Neural cell (in vitro differentiated cells): ENCODE measurements around the gene PTPN3. TPM values are rescaled to one million over a fixed set of nuclear protein-coding genes. Genes with fewer than 3 reads are reported as not detected.

ENCODE experiments used
- H2AFZ ChIP-seq: fragments of 200-600, 300-800 bp; sonication (generic), shearing (Covaris generic); 2 replicates; pipeline ENCODE4 v1.6.0; 2014; ENCODE audit warnings: low read depth, mild to moderate bottlenecking, antibody characterized with exemption, low read length, moderate library complexity
- H3F3A ChIP-seq: fragments of 200-600 bp; shearing (Covaris generic); 2 replicates; pipeline ENCODE4 v1.6.1; 2016; ENCODE audit warnings: mild to moderate bottlenecking, moderate library complexity, mixed read lengths, antibody characterized with exemption, low read length; ENCODE audit not compliant: insufficient read depth, poor library complexity, severe bottlenecking
- H3K27ac ChIP-seq: fragments of 200-600, 300-800 bp; sonication (generic), shearing (Covaris generic); 2 replicates; pipeline ENCODE4 v1.5.1; 2014; ENCODE audit warnings: mild to moderate bottlenecking, low read length, moderate library complexity
- H3K27me3 ChIP-seq: fragments of 300-800, 200-600 bp; sonication (generic), shearing (Covaris generic); 2 replicates; pipeline ENCODE4 v1.6.0; 2014; ENCODE audit warnings: mild to moderate bottlenecking, low read depth, low read length, moderate library complexity; ENCODE audit not compliant: insufficient read depth
- H3K36me3 ChIP-seq: fragments of 300-800, 200-600 bp; sonication (generic), shearing (Covaris generic); 2 replicates; pipeline ENCODE4 v1.5.1; 2014; ENCODE audit warnings: mild to moderate bottlenecking, antibody characterized with exemption, low read length, moderate library complexity; ENCODE audit not compliant: insufficient read depth
- H3K4me2 ChIP-seq: fragments of 300-800, 200-600 bp; sonication (generic), shearing (Covaris generic); 2 replicates; pipeline ENCODE4 v1.6.0; 2014; ENCODE audit warnings: mild to moderate bottlenecking, low read length
- H3K4me3 ChIP-seq: fragments of 300-800, 200-600 bp; sonication (generic), shearing (Covaris generic); 2 replicates; pipeline ENCODE4 v1.5.1; 2014; ENCODE audit warnings: mild to moderate bottlenecking, low read length, moderate library complexity
- H3K79me2 ChIP-seq: fragments of 200-600 bp; shearing (Covaris generic); replicated peaks from 2 replicates; pipeline ENCODE4 v1.6.0; 2014; ENCODE audit warnings: mild to moderate bottlenecking, low read length, moderate library complexity; ENCODE audit not compliant: insufficient read depth
- H3K9ac ChIP-seq: fragments of 300-800, 200-600 bp; sonication (generic), shearing (Covaris generic); 2 replicates; pipeline ENCODE4 v1.6.1; 2016; ENCODE audit warnings: mild to moderate bottlenecking, low read length, mixed read lengths
- H3K9me2 ChIP-seq: fragments of 200-600 bp; shearing (Covaris generic); 2 replicates; pipeline ENCODE4 v1.6.1; 2016; ENCODE audit warnings: mild to moderate bottlenecking, low read length, mixed read lengths; ENCODE audit not compliant: insufficient read depth
- H3K9me3 ChIP-seq: fragments of 200-600, 300-800 bp; sonication (generic), shearing (Covaris generic); 2 replicates; pipeline ENCODE4 v1.6.1; 2016; ENCODE audit warnings: mild to moderate bottlenecking, mixed run types, low read length, moderate library complexity, mixed read lengths
- H4K20me1 ChIP-seq: fragments of 200-600 bp; shearing (Covaris generic); 2 replicates; pipeline ENCODE4 v1.6.1; 2016; ENCODE audit warnings: mild to moderate bottlenecking, mixed run types; ENCODE audit not compliant: insufficient read depth
- EP300 ChIP-seq: fragments of 450-650 bp; conservative IDR thresholded peaks from 2 replicates; pipeline ENCODE4 v1.6.1; 2014; ENCODE audit warnings: antibody characterized with exemption, mild to moderate bottlenecking, moderate library complexity; ENCODE audit not compliant: poor library complexity, severe bottlenecking
- EZH2 ChIP-seq: fragments of 200-600, 300-800 bp; shearing (Covaris generic), sonication (generic); IDR thresholded peaks from 2 replicates; pipeline ENCODE4 v1.6.1; 2014; ENCODE audit warnings: antibody characterized with exemption, low read length, borderline replicate concordance, mild to moderate bottlenecking; ENCODE audit not compliant: insufficient read depth, poor library complexity, severe bottlenecking
- MXI1 ChIP-seq: fragments of 450-650 bp; conservative IDR thresholded peaks from 2 replicates; pipeline ENCODE4 v1.6.1; 2014; ENCODE audit warnings: antibody characterized with exemption, mild to moderate bottlenecking; ENCODE audit not compliant: poor library complexity, severe bottlenecking
- POLR2AphosphoS5 ChIP-seq: IDR thresholded peaks from 2 replicates; pipeline ENCODE4 v1.6.1; 2012
- RAD21 ChIP-seq: fragments of 450-650 bp; conservative IDR thresholded peaks from 2 replicates; pipeline ENCODE4 v1.6.1; 2014; ENCODE audit warnings: antibody characterized with exemption, mild to moderate bottlenecking, moderate library complexity
- SMC3 ChIP-seq: fragments of 450-650 bp; conservative IDR thresholded peaks from 2 replicates; pipeline ENCODE4 v1.6.1; 2014; ENCODE audit warnings: antibody characterized with exemption, mild to moderate bottlenecking, moderate library complexity; ENCODE audit not compliant: poor library complexity
- TAF1 ChIP-seq: IDR thresholded peaks from 2 replicates; pipeline ENCODE4 v1.6.1; 2012; ENCODE audit warnings: low read depth
- polyA plus RNA-seq: library from polyadenylated mRNA; depleted of rRNA; stranded (reverse); fragments of >200 nt; gene quantifications from 2 replicates; pipeline ENCODE4 v1.2.3, GENCODE V29; 2014
- TF ChIP-seq, protein P1 (sequence below): IDR thresholded peaks from 2 replicates; pipeline ENCODE4 v1.6.1; 2012; ENCODE audit warnings: borderline replicate concordance
- TF ChIP-seq, protein P2 (sequence below): fragments of 450-650 bp; IDR thresholded peaks from 2 replicates; pipeline ENCODE4 v1.5.1; 2014; ENCODE audit warnings: antibody characterized with exemption, mild to moderate bottlenecking, moderate library complexity; ENCODE audit not compliant: poor library complexity, severe bottlenecking

The PTPN3 gene
- polyA plus RNA-seq, 1 donor from 2014 or later = 3.8 TPM

DNA sequence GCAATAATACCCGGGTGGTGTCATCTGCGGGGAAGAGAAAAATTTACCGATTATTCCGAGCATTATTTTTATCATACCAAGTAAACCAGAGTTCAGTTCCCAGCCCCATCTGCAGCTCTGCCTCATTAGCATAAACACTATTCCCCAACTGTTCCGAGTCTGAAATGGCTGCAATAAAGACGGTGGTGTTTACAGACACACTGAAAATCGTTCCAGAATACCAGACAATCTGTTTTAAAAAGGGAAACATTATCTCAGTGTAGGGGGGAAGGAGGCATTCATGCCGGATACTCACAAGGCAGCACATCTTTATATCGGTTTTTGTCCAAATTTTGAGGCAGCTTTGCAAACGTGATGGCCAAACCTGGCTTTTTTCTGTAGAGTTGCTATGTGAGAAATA, 106.9 kb downstream of the PTPN3 start:
- no peak overlapping the region for H3K4me3 ChIP-seq

DNA sequence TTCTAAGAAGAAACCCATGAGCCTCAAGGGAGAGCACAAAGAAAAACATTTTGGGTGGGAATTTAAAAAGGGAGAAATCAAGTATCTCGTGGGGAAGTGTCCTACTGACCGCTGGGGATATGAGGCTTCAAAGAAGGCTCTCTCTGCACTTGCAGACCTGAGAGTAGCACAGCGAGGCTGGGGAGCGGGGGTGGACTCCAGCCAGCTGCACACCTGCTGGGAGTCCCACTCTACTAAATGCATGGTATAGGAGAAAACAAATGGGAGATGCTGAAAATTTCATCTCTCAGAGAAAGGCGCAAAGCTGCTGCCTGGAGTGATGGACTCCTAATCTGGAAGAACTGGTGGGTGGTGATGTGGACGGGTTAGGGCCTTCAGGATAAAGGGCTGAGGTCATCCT, 110.3 kb downstream of the PTPN3 start:
- H3K4me2 ChIP-seq = no peak overlapping the region
- H2AFZ ChIP-seq = no peak overlapping the region
- no peaks in the 10 kb centered on the region for H3K79me2 ChIP-seq
- no peak overlapping the region for H3K27ac ChIP-seq
- no peak for TF ChIP-seq MXI1
- TF ChIP-seq, protein P1, sequence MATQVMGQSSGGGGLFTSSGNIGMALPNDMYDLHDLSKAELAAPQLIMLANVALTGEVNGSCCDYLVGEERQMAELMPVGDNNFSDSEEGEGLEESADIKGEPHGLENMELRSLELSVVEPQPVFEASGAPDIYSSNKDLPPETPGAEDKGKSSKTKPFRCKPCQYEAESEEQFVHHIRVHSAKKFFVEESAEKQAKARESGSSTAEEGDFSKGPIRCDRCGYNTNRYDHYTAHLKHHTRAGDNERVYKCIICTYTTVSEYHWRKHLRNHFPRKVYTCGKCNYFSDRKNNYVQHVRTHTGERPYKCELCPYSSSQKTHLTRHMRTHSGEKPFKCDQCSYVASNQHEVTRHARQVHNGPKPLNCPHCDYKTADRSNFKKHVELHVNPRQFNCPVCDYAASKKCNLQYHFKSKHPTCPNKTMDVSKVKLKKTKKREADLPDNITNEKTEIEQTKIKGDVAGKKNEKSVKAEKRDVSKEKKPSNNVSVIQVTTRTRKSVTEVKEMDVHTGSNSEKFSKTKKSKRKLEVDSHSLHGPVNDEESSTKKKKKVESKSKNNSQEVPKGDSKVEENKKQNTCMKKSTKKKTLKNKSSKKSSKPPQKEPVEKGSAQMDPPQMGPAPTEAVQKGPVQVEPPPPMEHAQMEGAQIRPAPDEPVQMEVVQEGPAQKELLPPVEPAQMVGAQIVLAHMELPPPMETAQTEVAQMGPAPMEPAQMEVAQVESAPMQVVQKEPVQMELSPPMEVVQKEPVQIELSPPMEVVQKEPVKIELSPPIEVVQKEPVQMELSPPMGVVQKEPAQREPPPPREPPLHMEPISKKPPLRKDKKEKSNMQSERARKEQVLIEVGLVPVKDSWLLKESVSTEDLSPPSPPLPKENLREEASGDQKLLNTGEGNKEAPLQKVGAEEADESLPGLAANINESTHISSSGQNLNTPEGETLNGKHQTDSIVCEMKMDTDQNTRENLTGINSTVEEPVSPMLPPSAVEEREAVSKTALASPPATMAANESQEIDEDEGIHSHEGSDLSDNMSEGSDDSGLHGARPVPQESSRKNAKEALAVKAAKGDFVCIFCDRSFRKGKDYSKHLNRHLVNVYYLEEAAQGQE = no peak
- TF ChIP-seq, protein P2, sequence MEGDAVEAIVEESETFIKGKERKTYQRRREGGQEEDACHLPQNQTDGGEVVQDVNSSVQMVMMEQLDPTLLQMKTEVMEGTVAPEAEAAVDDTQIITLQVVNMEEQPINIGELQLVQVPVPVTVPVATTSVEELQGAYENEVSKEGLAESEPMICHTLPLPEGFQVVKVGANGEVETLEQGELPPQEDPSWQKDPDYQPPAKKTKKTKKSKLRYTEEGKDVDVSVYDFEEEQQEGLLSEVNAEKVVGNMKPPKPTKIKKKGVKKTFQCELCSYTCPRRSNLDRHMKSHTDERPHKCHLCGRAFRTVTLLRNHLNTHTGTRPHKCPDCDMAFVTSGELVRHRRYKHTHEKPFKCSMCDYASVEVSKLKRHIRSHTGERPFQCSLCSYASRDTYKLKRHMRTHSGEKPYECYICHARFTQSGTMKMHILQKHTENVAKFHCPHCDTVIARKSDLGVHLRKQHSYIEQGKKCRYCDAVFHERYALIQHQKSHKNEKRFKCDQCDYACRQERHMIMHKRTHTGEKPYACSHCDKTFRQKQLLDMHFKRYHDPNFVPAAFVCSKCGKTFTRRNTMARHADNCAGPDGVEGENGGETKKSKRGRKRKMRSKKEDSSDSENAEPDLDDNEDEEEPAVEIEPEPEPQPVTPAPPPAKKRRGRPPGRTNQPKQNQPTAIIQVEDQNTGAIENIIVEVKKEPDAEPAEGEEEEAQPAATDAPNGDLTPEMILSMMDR = no peak
- TF ChIP-seq TAF1 = no peak
- TF ChIP-seq EZH2 = no peak
- TF ChIP-seq RAD21 = no peak
- no peak for TF ChIP-seq EP300
- no peak for TF ChIP-seq POLR2AphosphoS5
- TF ChIP-seq SMC3 = no peak
- H3K9me2 ChIP-seq = no peaks in the 10 kb centered on the region
- H4K20me1 ChIP-seq = no peaks in the 10 kb centered on the region
- H3F3A ChIP-seq = no peaks in the 10 kb centered on the region
- H3K4me3 ChIP-seq = no peak overlapping the region
- no peaks in the 10 kb centered on the region for H3K27me3 ChIP-seq
- H3K9ac ChIP-seq = no peak overlapping the region
- no peaks in the 10 kb centered on the region for H3K9me3 ChIP-seq
- H3K36me3 ChIP-seq = no peaks in the 10 kb centered on the region

More for the DNA sequence above, 106.9 kb downstream of the PTPN3 start:
- no peak overlapping the region for H3K4me2 ChIP-seq
- no peak overlapping the region for H3K27ac ChIP-seq
- H4K20me1 ChIP-seq = no peaks in the 10 kb centered on the region
- H3K36me3 ChIP-seq = no peaks in the 10 kb centered on the region
- H3K27me3 ChIP-seq = no peaks in the 10 kb centered on the region
- no peaks in the 10 kb centered on the region for H3K79me2 ChIP-seq
- no peaks in the 10 kb centered on the region for H3F3A ChIP-seq
- no peaks in the 10 kb centered on the region for H3K9me2 ChIP-seq
- H3K9ac ChIP-seq = no peak overlapping the region
- no peaks in the 10 kb centered on the region for H3K9me3 ChIP-seq
- no peak for TF ChIP-seq TAF1
- TF ChIP-seq, protein P2 = no peak
- no peak for TF ChIP-seq EP300
- no peak overlapping the region for H2AFZ ChIP-seq
